Activated T-cell treated with anti-CD3 and anti-CD28 coated beads for 48 hours (primary cell): ENCODE data around the gene MGRN1.

Experiments
- DNase-seq: peaks from one replicate; pipeline ENCODE4 v3.0.0-alpha.2; 2020; ENCODE audit warnings: low read depth

MGRN1 gene

GRCh38 chr16:4604401-4604800, 20.2 kb upstream of the MGRN1 start:
- DNase-seq: no peak

- no peak for DNase-seq
These were observed 18.3 kb upstream of the MGRN1 start for GRCh38 chr16:4606354-4606753.

- DNase-seq: no peak
These were observed 16.6 kb upstream of the MGRN1 start for GRCh38 chr16:4607841-4608703.

GRCh38 chr16:4608704-4608980, 16.0 kb upstream of the MGRN1 start:
- DNase-seq: no peak

- no peak for DNase-seq
These were observed 15.2 kb upstream of the MGRN1 start for GRCh38 chr16:4609200-4610010.

- no peak for DNase-seq
These were observed 14.3 kb upstream of the MGRN1 start for GRCh38 chr16:4610011-4611005.

- no peak for DNase-seq
These were observed 13.1 kb upstream of the MGRN1 start for GRCh38 chr16:4611337-4612021.

GRCh38 chr16:4612474-4612931, 12.1 kb upstream of the MGRN1 start:
- no peak for DNase-seq

- no peak for DNase-seq
These were observed 11.5 kb upstream of the MGRN1 start for GRCh38 chr16:4612977-4613635.

GRCh38 chr16:4613636-4614570, 10.7 kb upstream of the MGRN1 start:
- DNase-seq: peak; percentile 51

- DNase-seq: peak; percentile 84
These were observed 9.8 kb upstream of the MGRN1 start, which contains the start of gene UBALD1 for GRCh38 chr16:4614571-4615383. Gene UBALD1 (minus strand): TSS chr16:4614888. CDS start chr16:4614797, 91 bp downstream.

- DNase-seq: peak; percentile 11
These were observed 9.1 kb upstream of the MGRN1 start for GRCh38 chr16:4615384-4616046.

- peak; percentile 98 for DNase-seq
These were observed 8.4 kb upstream of the MGRN1 start for GRCh38 chr16:4616047-4616811.

- DNase-seq: no peak
These were observed 6.7 kb upstream of the MGRN1 start for GRCh38 chr16:4617880-4618279.

- DNase-seq: no peak
These were observed 5.8 kb upstream of the MGRN1 start for GRCh38 chr16:4618645-4619418.

GRCh38 chr16:4623593-4623992, 1.0 kb upstream of the MGRN1 start:
- no peak for DNase-seq
